Stimulated activated CD4-positive, alpha-beta T cell treated with anti-CD3 and anti-CD28 coated beads, Interleukin-1b, Interleukin-23, amount 100 ng/mL, for 48 hours (primary cell): ENCODE data around the gene HADHB.
"Not testable (repeated sequence)": the region's sequence is repeated elsewhere in the genome, so short reads cannot be mapped to it uniquely, and the experiment has no call there.

Experiments
- DNase-seq: peaks from one replicate; pipeline ENCODE4 v3.0.0-alpha.2; 2020

Gene HADHB

DNA sequence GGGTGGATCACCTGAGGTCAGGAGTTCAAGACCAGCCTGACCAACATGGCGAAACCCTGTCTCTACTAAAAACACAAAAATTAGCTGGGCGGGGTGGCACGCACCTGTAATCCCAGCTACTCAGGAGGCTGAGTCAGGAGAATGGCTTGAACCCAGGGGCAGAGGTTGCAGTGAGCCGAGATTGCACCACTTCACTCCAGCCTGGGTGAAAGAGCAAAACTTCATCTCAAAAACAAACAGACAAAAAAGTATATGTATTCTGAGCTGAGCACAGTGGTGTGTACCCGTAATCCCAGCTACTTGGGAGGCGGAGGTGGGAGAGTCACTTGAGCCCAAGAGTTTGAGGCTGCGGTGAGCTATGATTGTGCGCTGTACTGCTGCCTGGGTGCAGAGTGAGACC, 86.6 kb downstream of the HADHB start:
- not testable (repeated sequence) for DNase-seq

- DNase-seq: no peak
These were observed 88.6 kb downstream of the HADHB start for GRCh38 chr2:26333293-26333692.

- DNase-seq: no peak
These were observed 90.5 kb downstream of the HADHB start for GRCh38 chr2:26335231-26335630.

- no peak for DNase-seq
These were observed 92.0 kb downstream of the HADHB start for GRCh38 chr2:26336719-26337118.

GRCh38 chr2:26337298-26337697, 92.6 kb downstream of the HADHB start:
- DNase-seq: no peak
